H1 (cell line): ENCODE measurements around the gene MYO1D. TPM values are rescaled to one million over a fixed set of nuclear protein-coding genes. Genes with fewer than 3 reads are reported as not detected.

Experiments
- CTCF ChIA-PET: fragments of 300-600 bp; sonication (Branson Sonifier 250); formaldehyde crosslinking; loops from one replicate; lab custom pipeline; 2021; ENCODE audit not compliant: partially characterized antibody; lab: Charles Lee
- POLR2A ChIA-PET: fragments of 300-600 bp; sonication (Branson Sonifier 250); formaldehyde crosslinking; loops from one replicate; lab custom pipeline; 2021; ENCODE audit warnings: inconsistent platforms; ENCODE audit not compliant: partially characterized antibody; lab: Charles Lee
- DNase-seq, 2 experiments: peaks; one replicate each; pipeline versions ENCODE4 v3.0.0 to v3.0.0-alpha.2; 2010 to 2022; ENCODE audit warnings: low spot score in 2 of 2, low read depth in 1 of 2, mixed read lengths in 1 of 2
- FAIRE-seq: peaks from 2 replicates; lab custom pipeline; 2011; peaks lifted over from hg19 to GRCh38; lab: Jason Lieb, UNC
- H2AFZ ChIP-seq: 2 replicates; pipeline ENCODE4 v1.8.1; 2012; ENCODE audit warnings: low read length, inconsistent platforms
- H2AK5ac ChIP-seq: 2 replicates; pipeline ENCODE4 v1.6.1; 2013; ENCODE audit warnings: low read depth, low read length
- H2BK120ac ChIP-seq: replicated peaks from 2 replicates; pipeline ENCODE3; 2013; ENCODE audit warnings: low read depth, low read length, inconsistent platforms
- H2BK12ac ChIP-seq: 2 replicates; pipeline ENCODE4 v1.6.1; 2013; ENCODE audit warnings: low read depth, low read length
- H2BK15ac ChIP-seq: 2 replicates; pipeline ENCODE4 v1.6.1; 2013; ENCODE audit warnings: low read length
- H2BK20ac ChIP-seq: 2 replicates; pipeline ENCODE4 v1.6.1; 2013; ENCODE audit warnings: low read length
- H2BK5ac ChIP-seq: 2 replicates; pipeline ENCODE4 v1.6.1; 2013; ENCODE audit warnings: low read depth, low read length
- H3K14ac ChIP-seq: 2 replicates; pipeline ENCODE4 v1.6.1; 2013; ENCODE audit warnings: inconsistent platforms; ENCODE audit not compliant: insufficient read length
- H3K18ac ChIP-seq: 2 replicates; pipeline ENCODE4 v1.6.1; 2013; ENCODE audit warnings: low read length; ENCODE audit errors: extremely low read depth
- H3K23ac ChIP-seq: 2 replicates; pipeline ENCODE4 v1.6.1; 2013; ENCODE audit warnings: inconsistent platforms; ENCODE audit not compliant: insufficient read length
- H3K23me2 ChIP-seq: 2 replicates; pipeline ENCODE4 v1.6.1; 2013; ENCODE audit warnings: low read depth, low read length
- H3K27ac ChIP-seq: 2 replicates; pipeline ENCODE4 v1.6.1; 2011; ENCODE audit warnings: low read depth, low read length, inconsistent platforms
- H3K27me3 ChIP-seq, 4 experiments: replicated peaks in 1 of 4; 1 replicate in 1 of 4; 2 replicates in 3 of 4; pipeline versions ENCODE4 v1.6.1 to v1.8.1; 2011 to 2013; ENCODE audit warnings: low read length in 3 of 4, mild to moderate bottlenecking in 3 of 4, inconsistent platforms in 2 of 4, mixed read lengths in 2 of 4, moderate library complexity in 1 of 4; ENCODE audit not compliant: control insufficient read depth in 3 of 4, insufficient read depth in 3 of 4; ENCODE audit errors: extremely low read depth in 1 of 4
- H3K36me3 ChIP-seq, 4 experiments: 2 replicates each; pipeline versions ENCODE4 v1.6.1 to v1.8.1; 2011 to 2013; ENCODE audit warnings: mild to moderate bottlenecking in 4 of 4, low read length in 3 of 4, moderate library complexity in 2 of 4, control low read depth in 1 of 4, inconsistent platforms in 1 of 4; ENCODE audit not compliant: insufficient read depth in 4 of 4, control insufficient read depth in 2 of 4
- H3K4ac ChIP-seq: replicated peaks from 2 replicates; pipeline ENCODE3; 2013; ENCODE audit warnings: low read length, low read depth, mixed read lengths, inconsistent platforms; ENCODE audit not compliant: insufficient read length
- H3K4me1 ChIP-seq, 4 experiments: replicated peaks in 1 of 4; 1 replicate in 1 of 4; 2 replicates in 3 of 4; pipeline versions ENCODE4 v1.6.1 to v1.8.1; 2011 to 2013; ENCODE audit warnings: low read length in 3 of 4, inconsistent platforms in 2 of 4, mixed read lengths in 1 of 4; ENCODE audit not compliant: insufficient read depth in 4 of 4, control insufficient read depth in 3 of 4
- H3K4me2 ChIP-seq, 2 experiments: 2 replicates each; pipeline versions ENCODE4 v1.6.1 to v1.8.1; 2011 to 2013; ENCODE audit warnings: low read depth in 2 of 2, low read length in 2 of 2, control low read depth in 1 of 2, inconsistent platforms in 1 of 2, mild to moderate bottlenecking in 1 of 2; ENCODE audit not compliant: insufficient read depth in 1 of 2
- H3K4me3 ChIP-seq, 4 experiments: fragments of 200-600, 300-600 bp in 1 of 4; sonication (generic), shearing (Covaris generic), sonication (Bioruptor Twin) in 1 of 4; 2 replicates each; pipeline versions ENCODE4 v1.5.1 to v1.8.1; 2011 to 2016; ENCODE audit warnings: low read length in 4 of 4, low read depth in 3 of 4, control low read depth in 2 of 4, inconsistent platforms in 2 of 4, mild to moderate bottlenecking in 2 of 4, mixed read lengths in 1 of 4, moderate library complexity in 1 of 4; ENCODE audit not compliant: insufficient read depth in 2 of 4; ENCODE audit errors: extremely low read depth in 1 of 4
- H3K56ac ChIP-seq: replicated peaks from 2 replicates; pipeline ENCODE3; 2013; ENCODE audit warnings: low read depth, mild to moderate bottlenecking, mixed read lengths, low read length, inconsistent platforms; ENCODE audit not compliant: insufficient read length
- H3K79me1 ChIP-seq: 2 replicates; pipeline ENCODE4 v1.6.1; 2013; ENCODE audit warnings: low read depth, low read length, control low read depth
- H3K79me2 ChIP-seq, 2 experiments: 2 replicates each; pipeline versions ENCODE4 v1.6.1 to v1.8.1; 2012 to 2013; ENCODE audit warnings: low read length in 2 of 2, mild to moderate bottlenecking in 2 of 2, inconsistent platforms in 1 of 2; ENCODE audit not compliant: insufficient read depth in 2 of 2, control insufficient read depth in 1 of 2
- H3K9ac ChIP-seq, 4 experiments: replicated peaks in 1 of 4; 1 replicate in 1 of 4; 2 replicates in 3 of 4; pipeline versions ENCODE4 v1.6.1 to v1.8.1; 2011 to 2013; ENCODE audit warnings: low read depth in 3 of 4, low read length in 3 of 4, control low read depth in 2 of 4, mild to moderate bottlenecking in 2 of 4, moderate library complexity in 2 of 4, inconsistent platforms in 1 of 4; ENCODE audit errors: extremely low read depth in 1 of 4
- H3K9me3 ChIP-seq, 2 experiments: 2 replicates each; pipeline versions ENCODE4 v1.6.1 to v1.8.1; 2012 to 2013; ENCODE audit warnings: mild to moderate bottlenecking in 2 of 2, moderate library complexity in 2 of 2, control low read depth in 1 of 2, inconsistent platforms in 1 of 2, low read depth in 1 of 2, low read length in 1 of 2, mixed read lengths in 1 of 2; ENCODE audit not compliant: insufficient read depth in 2 of 2
- H4K20me1 ChIP-seq, 2 experiments: replicated peaks in 1 of 2; 2 replicates each; pipeline versions ENCODE3 to v1.8.1; 2011 to 2013; ENCODE audit warnings: inconsistent platforms in 2 of 2, low read length in 2 of 2, mild to moderate bottlenecking in 1 of 2; ENCODE audit not compliant: insufficient read depth in 2 of 2, control insufficient read depth in 1 of 2
- H4K5ac ChIP-seq: 2 replicates; pipeline ENCODE4 v1.6.1; 2013; ENCODE audit warnings: low read length, low read depth, mixed read lengths, inconsistent platforms; ENCODE audit not compliant: insufficient read length
- H4K8ac ChIP-seq: 2 replicates; pipeline ENCODE4 v1.8.0; 2013; ENCODE audit warnings: mild to moderate bottlenecking, moderate library complexity, low read length, inconsistent platforms; ENCODE audit not compliant: insufficient read depth; ENCODE audit errors: extremely low read depth
- H4K91ac ChIP-seq: replicated peaks from 2 replicates; pipeline ENCODE3; 2013; ENCODE audit warnings: low read length, mixed read lengths, inconsistent platforms; ENCODE audit not compliant: insufficient read length
- BACH1 ChIP-seq: IDR thresholded peaks from 2 replicates; pipeline ENCODE4 v1.6.1; 2012; ENCODE audit warnings: low read length, improper control_type of control experiment
- MAFK ChIP-seq: IDR thresholded peaks from 2 replicates; pipeline ENCODE4 v1.6.1; 2012; ENCODE audit warnings: low read depth, mild to moderate bottlenecking, improper control_type of control experiment, low read length
- SIN3A ChIP-seq, 2 experiments: IDR thresholded peaks in 1 of 2; conservative IDR thresholded peaks in 1 of 2; 2 replicates each; pipeline ENCODE4 v1.6.1; 2011 to 2012; ENCODE audit warnings: low read length in 2 of 2, improper control_type of control experiment in 1 of 2, low read depth in 1 of 2, mild to moderate bottlenecking in 1 of 2
- USF2 ChIP-seq: IDR thresholded peaks from 2 replicates; pipeline ENCODE4 v1.6.1; 2011; ENCODE audit warnings: low read length, improper control_type of control experiment
- WGBS, 2 experiments: shearing (Covaris generic) in 1 of 2; methylation state at CpG; one replicate each; pipeline versions ENCODE4 v1.1.6 to v1.1.7; 2013 to 2015; ENCODE audit warnings: low lambda C conversion rate in 2 of 2, mixed read lengths in 2 of 2, inconsistent platforms in 1 of 2, low coverage in 1 of 2, missing lambda C conversion rate in 1 of 2; ENCODE audit not compliant: insufficient replicate concordance in 2 of 2, insufficient coverage in 1 of 2, insufficient read length in 1 of 2; ENCODE audit errors: extremely low coverage in 1 of 2, missing lambda C conversion rate in 1 of 2; 5-methylcytosine and 5-hydroxymethylcytosine counted together
- polyA plus RNA-seq, 7 experiments: library from polyadenylated mRNA; depleted of rRNA in 3 of 7; stranded (reverse) in 5 of 7; unstranded in 2 of 7; fragments of >200 nt in 5 of 7; fragments of 200-250 nt in 2 of 7; gene quantifications; 1 replicate in 5 of 7; 2 replicates in 1 of 7; 4 replicates in 1 of 7; pipeline versions ENCODE4 v1.2.1 to v1.2.3, GENCODE V29; 2011 to 2013; ENCODE audit warnings: missing spikeins in 2 of 7, mixed read lengths in 2 of 7
- total RNA-seq: library from RNA; stranded (reverse); fragmentation: NEBNext Ultra II Directional; extraction: Animal tissue kit (Norgen Biotek cat#: 25700); gene quantifications from 2 replicates; pipeline ENCODE4 v1.2.1, GENCODE V29; 2021

The MYO1D gene
- total and polyA plus RNA-seq, 2 of the 8 experiments (the other 6 are each of a cell fraction or from before 2014, with no cell fraction given), result 6.5 to 25.4 TPM

- H3K79me1 ChIP-seq, result no peaks in the 10 kb centered on the region
- H3K27me3 ChIP-seq, result no peaks in the 10 kb centered on the region
- CTCF ChIA-PET, result interaction anchor here (0.6 to 1.6 kb wide), 5 partner anchors 21 to 215 kb away, joined by 3 read pairs; no protein-coding TSS in a partner anchor
- H2BK120ac ChIP-seq, result no peak overlapping the region
- H3K14ac ChIP-seq, result no peak overlapping the region
- no peak overlapping the region for H2AFZ ChIP-seq
- no peak overlapping the region for H3K18ac ChIP-seq
- no peak overlapping the region for H4K8ac ChIP-seq
- no peak overlapping the region for H3K27ac ChIP-seq
- H3K23me2 ChIP-seq, result no peaks in the 10 kb centered on the region
- no peaks in the 10 kb centered on the region for H3K9me3 ChIP-seq
- peak overlapping the region; percentile 56; the same call in 1 of the 2 replicates for H2BK12ac ChIP-seq
- no peaks in the 10 kb centered on the region for H4K20me1 ChIP-seq
- H3K9ac ChIP-seq, result no peak overlapping the region
- H3K4me1 ChIP-seq, result 0 out of 7 replicates have a peak, but pooled peaks cover 0 to 3% (median 0%) of the 10 kb centered on the region in 4 experiments
- peak overlapping the region; percentile 43; the same call in 1 of the 2 replicates for H2AK5ac ChIP-seq
- H2BK20ac ChIP-seq, result no peak overlapping the region
- no peaks in the 10 kb centered on the region for H3K79me2 ChIP-seq
- no peak overlapping the region for H4K5ac ChIP-seq
- no peak overlapping the region for H3K56ac ChIP-seq
- no peak overlapping the region for H2BK15ac ChIP-seq
- 0 out of 2 replicates have a peak overlapping the region, but pooled peaks have one; percentile 8 for H2BK5ac ChIP-seq
- no peak for DNase-seq
- no peak overlapping the region for H3K23ac ChIP-seq
- no peak overlapping the region for H3K4ac ChIP-seq
- FAIRE-seq, result no peak
- H3K36me3 ChIP-seq, result no peaks in the 10 kb centered on the region
- TF ChIP-seq USF2, result no peak
- TF ChIP-seq MAFK, result peak; percentile 97
- peak; percentile 75 for TF ChIP-seq BACH1
- no peak for TF ChIP-seq SIN3A (conservative IDR thresholded peaks at IDR 0.05 in 1 of 2, IDR thresholded peaks at IDR 0.05 in 1 of 2; ENCODE audit: low read depth in 1 of 2, low read length in 2 of 2)
- H4K91ac ChIP-seq, result peak overlapping the region; percentile 25
- no peak overlapping the region for H3K4me3 ChIP-seq
- 90% methylated on average over 4 of the region's 4 CpGs; no CpG with 5 or more reads in 1 of the 2 experiments for WGBS, 2 experiments
- POLR2A ChIA-PET, result no interaction called here
- H3K4me2 ChIP-seq, result no peak overlapping the region
Observed at GRCh38 chr17:32567086-32567485, 309.8 kb downstream of the MYO1D start.
